ENCODE results near the gene TRAF2. TPM values are rescaled to one million over a fixed set of nuclear protein-coding genes. Genes with fewer than 3 reads are reported as not detected.

Gene TRAF2
- total RNA-seq, 2 experiments from 2014 or later, result 10.6 to 11.6 TPM

GRCh38 chr9:136944519-136945332, 58.4 kb downstream of the TRAF2 start, which contains the start of the genes C8G and FBXW5:
C8G (plus strand) TSS chr9:136945243; CDS start chr9:136945321, 78 bp downstream.
FBXW5 (minus strand) TSS chr9:136944738; CDS start chr9:136944083, 655 bp downstream.
- peak; percentile 86 for ATAC-seq (ENCODE audit: poor library complexity)
- peak within 1 kb of the TSS; percentile 69 for H3K4me3 ChIP-seq (ENCODE audit: low read length)
- Mint-ChIP-seq H3K9me3 (no peaks in the 10 kb centered on the region), H3K36me3 (ENCODE audit: low read depth) (peaks cover 20% of the 10 kb centered on the region), H3K4me3 (peak within 1 kb of the TSS; percentile 87), H3K27ac (peak within 1 kb of the TSS; percentile 59), H3K4me1 (ENCODE audit: low read depth) (peaks cover 5% of the 10 kb centered on the region), H3K27me3 (no peaks in the 10 kb centered on the region)
- H3K27me3 ChIP-seq (ENCODE audit: control insufficient read depth in 1 of 2, insufficient read depth in 2 of 2, low read length in 2 of 2), result no peaks in the 10 kb centered on the region
- intact Hi-C loops (cut with DNase I, micrococcal nuclease), result loop anchor here (1.0 to 10.0 kb wide), 7 partner anchors 34 to 154 kb away; partner anchors contain the start of genes PHPT1 (in 2 of the 2), ABCA2 (in 1 of the 2), AJM1 (in 1 of the 2) and EDF1 (in 1 of the 2)
- peak; percentile 96 for TF ChIP-seq CTCF (IDR thresholded peaks at IDR 0.05)
- ChIA-PET POLR2A (interaction anchor here (0.8 to 2.1 kb wide), 6 partner anchors 47 to 131 kb away, joined by 3 to 17 read pairs (median 4); partner anchors contain the start of genes AJM1, CLIC3 and PAXX), CTCF (interaction anchor here (0.7 to 1.5 kb wide), 10 partner anchors 31 to 218 kb away, joined by 3 to 6 read pairs (median 4); partner anchors contain the start of genes AJM1, CLIC3, MAN1B1 and TMEM141)
- H3K4me1 ChIP-seq (ENCODE audit: insufficient read depth, low read length), result peaks cover 49% of the 10 kb centered on the region
- DNase-seq, result peak; percentile 84 to 97 (median 94)
- peaks cover 34% of the 10 kb centered on the region for H3K36me3 ChIP-seq (ENCODE audit: insufficient read depth, low read length)
- H3K27ac ChIP-seq (ENCODE audit: low read depth in 1 of 2, low read length in 2 of 2), result peak within 1 kb of the TSS in 1 of 2 donors; percentile 21
- H3K9me3 ChIP-seq (ENCODE audit: control insufficient read depth in 1 of 2, insufficient read depth in 1 of 2, low read length in 2 of 2), result no peaks in the 10 kb centered on the region

DNA sequence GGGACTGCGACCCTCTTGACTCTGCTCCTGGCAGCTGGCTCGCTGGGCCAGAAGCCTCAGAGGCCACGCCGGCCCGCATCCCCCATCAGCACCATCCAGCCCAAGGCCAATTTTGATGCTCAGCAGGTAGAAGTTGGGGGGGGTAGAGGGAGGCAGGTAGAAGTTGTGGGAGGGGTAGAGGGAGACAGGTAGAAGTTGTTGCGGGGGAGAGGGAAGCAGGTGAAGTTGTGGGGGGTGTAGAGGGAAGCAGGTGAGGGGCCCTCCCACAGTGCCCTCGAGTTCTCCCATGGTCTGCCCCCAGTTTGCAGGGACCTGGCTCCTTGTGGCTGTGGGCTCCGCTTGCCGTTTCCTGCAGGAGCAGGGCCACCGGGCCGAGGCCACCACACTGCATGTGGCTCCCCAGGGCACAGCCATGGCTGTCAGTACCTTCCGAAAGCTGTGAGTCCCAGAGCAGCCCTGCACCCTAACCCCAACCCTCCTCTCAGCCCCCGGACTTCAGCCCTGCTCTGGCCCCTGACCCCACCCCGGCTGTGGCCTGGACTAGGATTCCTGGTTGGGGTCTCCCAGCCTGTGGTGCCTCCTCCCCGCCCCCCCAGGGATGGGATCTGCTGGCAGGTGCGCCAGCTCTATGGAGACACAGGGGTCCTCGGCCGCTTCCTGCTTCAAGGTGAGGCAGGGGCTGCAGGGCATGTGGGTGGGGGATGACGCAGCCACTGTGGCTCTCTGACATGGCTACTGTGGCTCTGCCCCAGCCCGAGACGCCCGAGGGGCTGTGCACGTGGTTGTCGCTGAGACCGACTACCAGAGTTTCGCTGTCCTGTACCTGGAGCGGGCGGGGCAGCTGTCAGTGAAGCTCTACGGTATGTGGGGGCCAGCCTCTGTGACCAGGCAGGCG, 59.3 kb downstream of the TRAF2 start:
- H3K4me3 ChIP-seq (ENCODE audit: low read length), result peak overlapping the region; percentile 15
- ChIA-PET POLR2A (interaction anchor here (2.1 kb wide), 1 partner anchor 46 kb away, joined by 17 read pairs; the partner anchor contains the start of gene PAXX), CTCF (interaction anchor here (1.3 kb wide), 1 partner anchor 141 kb away, joined by 3 read pairs; the partner anchor contains the start of gene MAN1B1)
- H3K9me3 ChIP-seq (ENCODE audit: control insufficient read depth in 1 of 2, insufficient read depth in 1 of 2, low read length in 2 of 2), result no peaks in the 10 kb centered on the region
- H3K36me3 ChIP-seq (ENCODE audit: insufficient read depth, low read length), result peaks cover 26% of the 10 kb centered on the region
- H3K4me1 Mint-ChIP-seq (ENCODE audit: low read depth), result peaks cover 10% of the 10 kb centered on the region
- peaks cover 55% of the 10 kb centered on the region for H3K4me1 ChIP-seq (ENCODE audit: insufficient read depth, low read length)
- intact Hi-C loops (cut with DNase I, micrococcal nuclease), result loop anchor here (2.0 to 10.0 kb wide), 2 partner anchors 101 to 155 kb away; partner anchors contain the start of genes AJM1 (in 1 of the 2), PHPT1 (in 1 of the 2) and TMEM141 (in 1 of the 2)
- H3K9me3 Mint-ChIP-seq, result no peaks in the 10 kb centered on the region
- H3K4me3 Mint-ChIP-seq, result peak overlapping the region; percentile 78
- H3K27ac Mint-ChIP-seq, result peak overlapping the region; percentile 59
- H3K27me3 Mint-ChIP-seq, result no peaks in the 10 kb centered on the region
- DNase-seq, result peak in 1 of 14 experiments; percentile 43
- no peaks in the 10 kb centered on the region for H3K27me3 ChIP-seq (ENCODE audit: control insufficient read depth in 1 of 2, insufficient read depth in 2 of 2, low read length in 2 of 2)
- peaks cover 16% of the 10 kb centered on the region for H3K36me3 Mint-ChIP-seq (ENCODE audit: low read depth)
- no peak for ATAC-seq (ENCODE audit: poor library complexity)
- H3K27ac ChIP-seq (ENCODE audit: low read depth in 1 of 2, low read length in 2 of 2), result no peak overlapping the region
- no peak for TF ChIP-seq CTCF (IDR thresholded peaks at IDR 0.05)

All from CD4-positive, alpha-beta T cell (primary cell).